ENCODE data around the gene MIX23.

- TF ChIP-seq JUND (IDR thresholded peaks at IDR 0.05) (no peak), CTCF (IDR thresholded peaks at IDR 0.05; ENCODE audit: low read depth, low read length, missing input control) (peak; percentile 36), ZBTB33 (IDR thresholded peaks at IDR 0.05) (no peak), YY1 (IDR thresholded peaks at IDR 0.05) (peak; percentile 64), EGR1 (IDR thresholded peaks at IDR 0.05; ENCODE audit: low read depth in 2 of 2) (no peak), MAX (IDR thresholded peaks at IDR 0.05) (no peak), TAF1 (conservative IDR thresholded peaks at IDR 0.05) (no peak), RAD21 (IDR thresholded peaks at IDR 0.05) (peak; percentile 75)
- TF ChIP-seq, protein P1, sequence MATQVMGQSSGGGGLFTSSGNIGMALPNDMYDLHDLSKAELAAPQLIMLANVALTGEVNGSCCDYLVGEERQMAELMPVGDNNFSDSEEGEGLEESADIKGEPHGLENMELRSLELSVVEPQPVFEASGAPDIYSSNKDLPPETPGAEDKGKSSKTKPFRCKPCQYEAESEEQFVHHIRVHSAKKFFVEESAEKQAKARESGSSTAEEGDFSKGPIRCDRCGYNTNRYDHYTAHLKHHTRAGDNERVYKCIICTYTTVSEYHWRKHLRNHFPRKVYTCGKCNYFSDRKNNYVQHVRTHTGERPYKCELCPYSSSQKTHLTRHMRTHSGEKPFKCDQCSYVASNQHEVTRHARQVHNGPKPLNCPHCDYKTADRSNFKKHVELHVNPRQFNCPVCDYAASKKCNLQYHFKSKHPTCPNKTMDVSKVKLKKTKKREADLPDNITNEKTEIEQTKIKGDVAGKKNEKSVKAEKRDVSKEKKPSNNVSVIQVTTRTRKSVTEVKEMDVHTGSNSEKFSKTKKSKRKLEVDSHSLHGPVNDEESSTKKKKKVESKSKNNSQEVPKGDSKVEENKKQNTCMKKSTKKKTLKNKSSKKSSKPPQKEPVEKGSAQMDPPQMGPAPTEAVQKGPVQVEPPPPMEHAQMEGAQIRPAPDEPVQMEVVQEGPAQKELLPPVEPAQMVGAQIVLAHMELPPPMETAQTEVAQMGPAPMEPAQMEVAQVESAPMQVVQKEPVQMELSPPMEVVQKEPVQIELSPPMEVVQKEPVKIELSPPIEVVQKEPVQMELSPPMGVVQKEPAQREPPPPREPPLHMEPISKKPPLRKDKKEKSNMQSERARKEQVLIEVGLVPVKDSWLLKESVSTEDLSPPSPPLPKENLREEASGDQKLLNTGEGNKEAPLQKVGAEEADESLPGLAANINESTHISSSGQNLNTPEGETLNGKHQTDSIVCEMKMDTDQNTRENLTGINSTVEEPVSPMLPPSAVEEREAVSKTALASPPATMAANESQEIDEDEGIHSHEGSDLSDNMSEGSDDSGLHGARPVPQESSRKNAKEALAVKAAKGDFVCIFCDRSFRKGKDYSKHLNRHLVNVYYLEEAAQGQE (IDR thresholded peaks at IDR 0.05) = no peak
- TF ChIP-seq, protein P2, sequence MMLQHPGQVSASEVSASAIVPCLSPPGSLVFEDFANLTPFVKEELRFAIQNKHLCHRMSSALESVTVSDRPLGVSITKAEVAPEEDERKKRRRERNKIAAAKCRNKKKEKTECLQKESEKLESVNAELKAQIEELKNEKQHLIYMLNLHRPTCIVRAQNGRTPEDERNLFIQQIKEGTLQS (IDR thresholded peaks at IDR 0.05) = no peak
Observed at GRCh38 chr3:122356402-122356801, 26.6 kb downstream of the MIX23 start.
